ENCODE results near the gene ADAMTS20.
"Not testable (repeated sequence)": the region's sequence is repeated elsewhere in the genome, so short reads cannot be mapped to it uniquely, and the experiment has no call there.

The ADAMTS20 gene

DNA sequence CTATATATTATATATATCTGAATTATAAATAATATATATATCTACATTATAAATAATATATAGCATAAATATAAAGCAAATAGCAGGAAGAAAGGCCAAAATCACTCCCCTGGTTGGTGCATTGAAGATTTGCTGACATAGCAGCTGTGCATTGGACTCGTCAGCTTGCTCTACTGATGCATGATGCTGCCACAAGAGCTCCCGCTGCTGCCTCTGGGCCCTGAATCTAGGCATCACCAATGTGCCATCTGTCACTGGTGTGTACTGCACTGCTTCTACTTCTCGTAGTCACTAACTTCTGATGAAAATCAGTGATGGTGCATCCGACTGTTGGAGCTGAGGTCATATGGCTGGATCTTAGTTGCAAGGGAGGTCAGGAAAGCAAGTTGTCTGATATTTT is 205.0 kb downstream of the ADAMTS20 start:
- Histone ChIP-seq H3K4me3 (ENCODE audit: low read depth in 1 of 2, low read length in 2 of 2) (no peak overlapping the region), H3K9ac (ENCODE audit: low read depth in 1 of 2, low read length in 2 of 2) (no peak overlapping the region), H3K4me1 (ENCODE audit: control insufficient read depth in 1 of 2, insufficient read depth in 2 of 2, low read length in 2 of 2) (no peaks in the 10 kb centered on the region), H3K36me3 (ENCODE audit: control insufficient read depth in 1 of 2, insufficient read depth in 2 of 2, low read length in 2 of 2) (no peaks in the 10 kb centered on the region), H3K27me3 (ENCODE audit: control insufficient read depth in 1 of 2, insufficient read depth in 2 of 2, low read length in 2 of 2) (no peaks in the 10 kb centered on the region), H3K9me3 (ENCODE audit: control insufficient read depth in 1 of 2, low read length in 2 of 2) (peaks cover 3 to 5% of the 10 kb centered on the region in 2 donors), H3K27ac (ENCODE audit: low read depth, low read length) (no peak overlapping the region)

DNA sequence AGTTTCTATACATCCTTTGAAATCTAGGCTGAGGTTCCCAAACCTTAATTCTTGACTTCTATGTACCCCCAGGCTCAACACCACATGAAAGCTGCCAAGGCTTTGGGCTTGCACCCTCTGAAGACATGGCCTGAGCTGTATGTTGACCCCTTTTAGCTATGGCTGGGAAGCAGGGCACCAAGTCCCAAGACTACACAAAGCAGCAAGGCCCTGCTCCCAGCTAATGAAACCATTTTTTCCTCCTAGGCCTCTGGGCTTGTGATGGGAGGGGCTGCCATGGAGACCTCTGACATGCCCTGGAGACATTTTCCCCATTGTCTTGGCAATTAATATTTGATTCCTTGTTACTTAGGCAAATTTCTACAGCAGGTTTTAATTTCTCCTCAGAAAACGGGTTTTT is 207.0 kb downstream of the ADAMTS20 start:
- Histone ChIP-seq H3K4me3 (ENCODE audit: low read depth in 1 of 2, low read length in 2 of 2) (no peak overlapping the region), H3K9ac (ENCODE audit: low read depth in 1 of 2, low read length in 2 of 2) (no peak overlapping the region), H3K9me3 (ENCODE audit: control insufficient read depth in 1 of 2, low read length in 2 of 2) (peaks cover 3 to 5% of the 10 kb centered on the region in 2 donors), H3K27me3 (ENCODE audit: control insufficient read depth in 1 of 2, insufficient read depth in 2 of 2, low read length in 2 of 2) (no peaks in the 10 kb centered on the region), H3K4me1 (ENCODE audit: control insufficient read depth in 1 of 2, insufficient read depth in 2 of 2, low read length in 2 of 2) (no peaks in the 10 kb centered on the region), H3K27ac (ENCODE audit: low read depth, low read length) (no peak overlapping the region), H3K36me3 (ENCODE audit: control insufficient read depth in 1 of 2, insufficient read depth in 2 of 2, low read length in 2 of 2) (no peaks in the 10 kb centered on the region)

DNA sequence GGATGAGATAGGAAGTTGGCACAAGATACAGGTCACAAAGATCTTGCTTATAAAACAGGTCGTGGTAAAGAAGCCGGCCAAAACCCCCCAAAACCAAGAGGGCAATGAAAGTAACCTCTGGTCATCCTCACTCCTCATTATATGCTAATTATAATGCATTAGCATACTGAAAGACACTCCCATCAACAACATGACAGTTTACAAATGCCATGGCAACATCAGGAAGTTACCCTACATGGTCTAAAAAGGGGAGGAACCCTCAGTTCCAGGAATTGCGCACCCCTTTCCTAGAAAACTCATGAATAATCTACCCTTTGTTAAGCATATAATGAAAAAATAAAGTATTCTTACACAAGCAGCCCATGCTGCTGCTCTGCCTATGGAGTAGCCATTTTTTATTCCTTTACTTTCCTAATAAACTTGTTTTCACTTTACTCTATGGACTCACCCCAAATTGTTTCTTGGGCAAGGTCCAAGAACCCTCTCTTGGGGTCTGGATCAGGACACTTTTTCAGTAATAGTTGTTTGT is 210.2 kb downstream of the ADAMTS20 start:
- H3K9ac ChIP-seq (ENCODE audit: low read depth in 1 of 2, low read length in 2 of 2); H3K27ac ChIP-seq (ENCODE audit: low read depth, low read length): not testable (repeated sequence)
- peaks cover 0 to 13% of the 10 kb centered on the region in 2 donors for H3K4me1 ChIP-seq (ENCODE audit: control insufficient read depth in 1 of 2, insufficient read depth in 2 of 2, low read length in 2 of 2)

DNA sequence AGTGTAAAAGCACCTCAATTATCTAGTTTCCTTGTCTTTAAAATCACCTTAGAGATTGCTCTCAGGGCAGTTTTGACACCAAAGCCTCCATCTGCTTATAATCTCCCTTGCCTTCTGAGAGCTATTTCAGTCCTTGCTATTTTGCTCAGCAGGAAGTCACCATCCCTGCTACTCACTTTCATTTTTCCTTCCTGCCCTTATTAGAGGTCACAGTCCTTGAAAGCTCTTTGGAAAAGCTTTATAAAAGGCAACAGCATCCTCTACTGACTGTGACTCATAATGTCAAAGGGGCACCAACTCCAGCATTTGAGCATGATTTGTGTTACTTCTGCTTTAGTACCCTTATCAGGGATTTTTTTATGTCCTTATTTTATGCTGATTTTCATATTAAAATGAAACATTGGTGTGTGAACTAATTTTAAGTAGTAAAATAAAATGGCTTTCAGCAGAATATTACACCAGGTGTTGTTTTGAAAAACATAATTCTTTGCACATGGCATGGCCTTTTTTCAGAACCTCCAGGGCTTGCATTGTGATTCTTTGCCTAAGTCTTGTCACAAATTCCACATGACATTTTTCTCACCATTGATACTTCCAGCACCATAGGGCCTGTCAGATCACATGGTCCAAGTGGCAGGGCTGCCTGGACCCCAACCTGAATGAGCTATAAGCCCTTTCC is 213.0 kb downstream of the ADAMTS20 start:
- Histone ChIP-seq H3K27me3 (ENCODE audit: control insufficient read depth in 1 of 2, insufficient read depth in 2 of 2, low read length in 2 of 2) (no peaks in the 10 kb centered on the region), H3K9me3 (ENCODE audit: control insufficient read depth in 1 of 2, low read length in 2 of 2) (no peaks in the 10 kb centered on the region), H3K4me3 (ENCODE audit: low read depth in 1 of 2, low read length in 2 of 2) (no peak overlapping the region), H3K27ac (ENCODE audit: low read depth, low read length) (no peak overlapping the region), H3K36me3 (ENCODE audit: control insufficient read depth in 1 of 2, insufficient read depth in 2 of 2, low read length in 2 of 2) (no peaks in the 10 kb centered on the region), H3K9ac (ENCODE audit: low read depth in 1 of 2, low read length in 2 of 2) (no peak overlapping the region), H3K4me1 (ENCODE audit: control insufficient read depth in 1 of 2, insufficient read depth in 2 of 2, low read length in 2 of 2) (peaks cover 0 to 13% of the 10 kb centered on the region in 2 donors)

More for the DNA sequence above, 210.2 kb downstream of the ADAMTS20 start:
- not testable (repeated sequence) for H3K9me3 ChIP-seq (ENCODE audit: control insufficient read depth in 1 of 2, low read length in 2 of 2); H3K27me3 ChIP-seq (ENCODE audit: control insufficient read depth in 1 of 2, insufficient read depth in 2 of 2, low read length in 2 of 2); H3K4me3 ChIP-seq (ENCODE audit: low read depth in 1 of 2, low read length in 2 of 2); H3K36me3 ChIP-seq (ENCODE audit: control insufficient read depth in 1 of 2, insufficient read depth in 2 of 2, low read length in 2 of 2)

DNA sequence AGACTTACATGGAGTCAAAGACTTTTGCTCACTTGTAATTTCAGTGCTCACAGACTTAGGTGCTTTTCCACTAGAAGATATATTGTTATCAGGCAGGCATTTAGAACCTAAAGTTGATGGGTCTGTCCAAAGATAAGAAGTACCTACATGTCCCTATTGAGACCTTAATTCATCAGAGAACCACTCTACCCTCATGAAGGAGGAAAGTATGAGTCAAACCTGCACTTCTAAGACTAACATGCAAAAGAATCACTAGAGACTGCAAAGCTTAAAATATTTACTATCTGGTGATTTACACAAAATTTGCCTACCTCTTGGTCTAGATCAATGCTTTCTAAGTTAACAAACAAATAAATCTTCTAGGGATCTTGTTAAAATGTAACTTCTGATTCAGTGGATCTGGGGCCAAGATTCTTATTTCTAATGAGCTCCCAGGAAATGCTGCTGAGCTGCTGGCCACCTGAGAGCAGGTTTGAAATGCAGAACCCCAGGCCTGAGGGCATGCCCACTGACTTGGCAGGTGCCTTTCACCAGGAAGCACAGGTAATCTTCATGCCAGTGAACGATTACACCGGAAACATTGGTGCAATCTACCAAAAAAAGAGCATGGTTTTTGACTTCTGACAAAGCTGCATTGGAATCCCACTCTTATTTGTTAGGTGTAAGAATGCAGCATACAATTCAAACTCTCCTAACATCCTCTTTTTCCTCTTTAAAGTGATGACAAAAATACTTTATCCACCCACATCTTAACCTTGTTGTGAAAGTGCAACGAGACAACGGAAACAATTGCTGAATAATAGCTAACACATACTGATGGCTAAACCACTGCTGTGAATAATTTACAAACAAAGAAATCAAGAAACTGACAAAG is 214.2 kb downstream of the ADAMTS20 start:
- no peak overlapping the region for H3K4me3 ChIP-seq (ENCODE audit: low read depth in 1 of 2, low read length in 2 of 2)
- no peaks in the 10 kb centered on the region for H3K27me3 ChIP-seq (ENCODE audit: control insufficient read depth in 1 of 2, insufficient read depth in 2 of 2, low read length in 2 of 2)
- H3K9ac ChIP-seq (ENCODE audit: low read depth in 1 of 2, low read length in 2 of 2), result no peak overlapping the region
- peaks cover 0 to 15% of the 10 kb centered on the region in 2 donors for H3K4me1 ChIP-seq (ENCODE audit: control insufficient read depth in 1 of 2, insufficient read depth in 2 of 2, low read length in 2 of 2)
- H3K9me3 ChIP-seq (ENCODE audit: control insufficient read depth in 1 of 2, low read length in 2 of 2), result no peaks in the 10 kb centered on the region
- H3K27ac ChIP-seq (ENCODE audit: low read depth, low read length), result no peak overlapping the region
- no peaks in the 10 kb centered on the region for H3K36me3 ChIP-seq (ENCODE audit: control insufficient read depth in 1 of 2, insufficient read depth in 2 of 2, low read length in 2 of 2)

DNA sequence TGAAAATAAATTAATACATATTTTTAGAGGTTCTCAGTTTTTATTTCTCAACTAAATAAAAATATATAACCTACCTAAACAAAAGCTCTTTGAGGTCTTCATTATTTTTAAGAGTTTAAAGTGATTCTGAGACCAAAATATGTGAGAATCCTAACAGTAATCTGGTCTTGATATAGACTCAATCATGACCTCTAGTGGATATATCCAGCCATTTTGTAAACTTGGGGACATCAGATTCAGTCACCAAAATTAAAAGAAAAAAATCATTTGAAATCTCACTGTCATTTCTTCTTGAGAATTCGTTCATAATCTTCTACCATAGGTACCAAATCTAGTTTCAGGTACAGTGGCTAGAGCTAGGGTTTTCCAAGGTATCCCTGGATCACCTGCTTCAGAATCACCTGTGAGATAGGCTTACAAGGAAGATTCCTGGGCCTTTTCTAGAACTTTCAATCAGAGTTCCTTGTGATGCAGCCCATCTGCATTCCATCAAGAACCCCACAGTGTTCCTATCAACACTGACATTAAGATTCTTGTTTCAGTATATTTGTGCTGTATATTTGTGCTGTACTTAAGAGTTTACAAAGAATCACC is 214.9 kb downstream of the ADAMTS20 start:
- Histone ChIP-seq H3K4me3 (ENCODE audit: low read depth in 1 of 2, low read length in 2 of 2) (no peak overlapping the region), H3K9me3 (ENCODE audit: control insufficient read depth in 1 of 2, low read length in 2 of 2) (no peaks in the 10 kb centered on the region), H3K4me1 (ENCODE audit: control insufficient read depth in 1 of 2, insufficient read depth in 2 of 2, low read length in 2 of 2) (peaks cover 0 to 18% of the 10 kb centered on the region in 2 donors), H3K36me3 (ENCODE audit: control insufficient read depth in 1 of 2, insufficient read depth in 2 of 2, low read length in 2 of 2) (no peaks in the 10 kb centered on the region), H3K27ac (ENCODE audit: low read depth, low read length) (no peak overlapping the region), H3K9ac (ENCODE audit: low read depth in 1 of 2, low read length in 2 of 2) (no peak overlapping the region), H3K27me3 (ENCODE audit: control insufficient read depth in 1 of 2, insufficient read depth in 2 of 2, low read length in 2 of 2) (no peaks in the 10 kb centered on the region)

DNA sequence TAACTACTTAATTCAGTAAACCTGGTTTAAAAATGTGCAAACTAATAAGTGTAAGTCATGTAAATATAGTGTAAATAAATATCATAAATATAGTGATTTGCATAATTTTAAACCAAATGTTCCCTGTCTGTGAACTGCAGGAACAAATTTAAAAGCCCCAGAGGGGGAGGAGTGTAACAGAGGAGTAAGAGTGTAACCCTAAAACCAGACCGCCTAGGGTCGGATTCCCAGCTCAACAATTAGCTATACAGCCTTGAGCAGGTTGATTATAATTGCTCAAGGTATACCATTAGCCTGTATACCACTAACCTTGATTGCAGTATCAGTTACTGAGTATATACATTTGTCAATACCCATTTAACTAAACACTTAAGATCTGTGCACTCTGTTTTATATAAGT is 218.4 kb downstream of the ADAMTS20 start:
- peaks cover 0 to 14% of the 10 kb centered on the region in 2 donors for H3K4me1 ChIP-seq (ENCODE audit: control insufficient read depth in 1 of 2, insufficient read depth in 2 of 2, low read length in 2 of 2)
- H3K27ac ChIP-seq (ENCODE audit: low read depth, low read length), result no peak overlapping the region
- no peaks in the 10 kb centered on the region for H3K27me3 ChIP-seq (ENCODE audit: control insufficient read depth in 1 of 2, insufficient read depth in 2 of 2, low read length in 2 of 2)
- H3K4me3 ChIP-seq (ENCODE audit: low read depth in 1 of 2, low read length in 2 of 2), result no peak overlapping the region
- H3K9ac ChIP-seq (ENCODE audit: low read depth in 1 of 2, low read length in 2 of 2), result no peak overlapping the region
- H3K9me3 ChIP-seq (ENCODE audit: control insufficient read depth in 1 of 2, low read length in 2 of 2), result no peaks in the 10 kb centered on the region
- no peaks in the 10 kb centered on the region for H3K36me3 ChIP-seq (ENCODE audit: control insufficient read depth in 1 of 2, insufficient read depth in 2 of 2, low read length in 2 of 2)

DNA sequence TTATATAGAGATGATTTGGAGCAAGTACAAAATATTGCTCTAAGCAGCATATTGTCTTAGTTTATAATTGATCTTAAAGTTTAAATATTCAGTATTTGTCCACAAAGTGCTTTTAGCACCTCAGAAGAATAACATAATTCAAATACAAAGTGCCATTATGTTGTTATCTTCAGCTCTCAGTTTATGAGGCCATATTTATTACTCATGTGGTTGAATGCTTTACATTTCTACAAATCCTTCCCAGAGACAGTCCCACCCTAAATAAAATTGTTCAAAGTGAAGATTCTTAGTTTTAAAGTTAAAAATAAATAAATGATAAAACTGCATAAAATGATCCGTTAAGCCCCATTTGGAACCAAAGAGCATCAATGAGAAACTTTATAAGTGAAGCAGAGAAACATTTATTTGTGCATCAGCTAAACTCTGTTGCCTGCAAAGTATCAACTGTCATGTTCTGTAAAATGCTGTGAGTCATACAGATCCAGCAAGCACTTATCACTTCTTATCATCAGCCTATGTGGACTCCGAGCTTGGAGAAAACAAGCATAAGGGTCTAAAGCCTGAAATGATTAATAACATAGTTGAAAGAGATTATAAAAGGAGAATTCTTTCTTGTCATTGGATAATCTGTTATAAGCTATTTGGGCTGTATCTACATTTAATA is 218.9 kb downstream of the ADAMTS20 start:
- Histone ChIP-seq H3K27ac (ENCODE audit: low read depth, low read length) (no peak overlapping the region), H3K27me3 (ENCODE audit: control insufficient read depth in 1 of 2, insufficient read depth in 2 of 2, low read length in 2 of 2) (no peaks in the 10 kb centered on the region), H3K4me3 (ENCODE audit: low read depth in 1 of 2, low read length in 2 of 2) (no peak overlapping the region), H3K4me1 (ENCODE audit: control insufficient read depth in 1 of 2, insufficient read depth in 2 of 2, low read length in 2 of 2) (peaks cover 0 to 8% of the 10 kb centered on the region in 2 donors), H3K9me3 (ENCODE audit: control insufficient read depth in 1 of 2, low read length in 2 of 2) (no peaks in the 10 kb centered on the region), H3K9ac (ENCODE audit: low read depth in 1 of 2, low read length in 2 of 2) (no peak overlapping the region), H3K36me3 (ENCODE audit: control insufficient read depth in 1 of 2, insufficient read depth in 2 of 2, low read length in 2 of 2) (no peaks in the 10 kb centered on the region)

DNA sequence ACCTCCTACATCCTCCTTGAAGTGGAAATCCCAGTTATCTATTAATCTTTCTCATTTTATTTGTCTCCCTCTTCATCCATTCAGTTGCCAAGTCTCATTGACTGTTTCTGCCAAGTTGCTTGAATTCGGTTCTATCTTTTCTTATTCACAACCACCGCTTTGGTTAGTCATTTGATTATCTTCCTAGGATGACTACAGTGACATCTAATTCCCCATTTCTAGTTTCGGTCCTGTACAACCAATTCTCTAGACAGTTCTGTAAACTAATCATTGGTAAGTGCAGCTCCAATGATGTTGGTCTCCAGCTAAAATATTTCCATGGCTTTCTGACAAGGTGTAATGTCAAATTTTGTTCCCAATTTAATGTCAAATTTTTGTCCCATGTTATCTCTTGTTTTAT is 220.1 kb downstream of the ADAMTS20 start:
- Histone ChIP-seq H3K27me3 (ENCODE audit: control insufficient read depth in 1 of 2, insufficient read depth in 2 of 2, low read length in 2 of 2) (no peaks in the 10 kb centered on the region), H3K36me3 (ENCODE audit: control insufficient read depth in 1 of 2, insufficient read depth in 2 of 2, low read length in 2 of 2) (no peaks in the 10 kb centered on the region), H3K9ac (ENCODE audit: low read depth in 1 of 2, low read length in 2 of 2) (no peak overlapping the region), H3K4me1 (ENCODE audit: control insufficient read depth in 1 of 2, insufficient read depth in 2 of 2, low read length in 2 of 2) (peaks cover 0 to 5% of the 10 kb centered on the region in 2 donors), H3K27ac (ENCODE audit: low read depth, low read length) (no peak overlapping the region), H3K9me3 (ENCODE audit: control insufficient read depth in 1 of 2, low read length in 2 of 2) (no peaks in the 10 kb centered on the region), H3K4me3 (ENCODE audit: low read depth in 1 of 2, low read length in 2 of 2) (no peak overlapping the region)

Measured in duodenal mucosa (tissue), 2 donors.